ENCODE measurements around the gene ADAP1. TPM values are rescaled to one million over a fixed set of nuclear protein-coding genes. Genes with fewer than 3 reads are reported as not detected.

Gene ADAP1
- total RNA-seq, 2 donors from 2014 or later = 24.5 to 24.6 TPM

- no peaks in the 10 kb centered on the region for H3K27me3 ChIP-seq (replicated peaks; ENCODE audit: insufficient read depth)
- H3K4me1 ChIP-seq (ENCODE audit: control insufficient read depth in 1 of 2, low read depth in 2 of 2) = no peaks in the 10 kb centered on the region
- TF ChIP-seq CTCF (IDR thresholded peaks at IDR 0.05) = no peak
Measured at GRCh38 chr7:982511-983003, 28.1 kb upstream of the ADAP1 start.

GRCh38 chr7:981793-982510 lies 27.5 kb upstream of the ADAP1 start:
- Histone ChIP-seq H3K4me3 (no peak overlapping the region), H3K4me1 (ENCODE audit: control insufficient read depth in 1 of 2, low read depth in 2 of 2) (no peaks in the 10 kb centered on the region), H3K27me3 (replicated peaks; ENCODE audit: insufficient read depth) (no peaks in the 10 kb centered on the region), H3K9me3 (no peaks in the 10 kb centered on the region), H3K27ac (no peak overlapping the region), H3K36me3 (no peaks in the 10 kb centered on the region)
- ATAC-seq (ENCODE audit: insufficient number of reproducible peaks, low FRiP score, low read depth) = no peak
- DNase-seq (ENCODE audit: low spot score) = no peak
- no peak for TF ChIP-seq CTCF (IDR thresholded peaks at IDR 0.05)

More at GRCh38 chr7:982511-983003, 28.1 kb upstream of the ADAP1 start:
- Histone ChIP-seq H3K4me3 (no peak overlapping the region), H3K36me3 (no peaks in the 10 kb centered on the region), H3K27ac (no peak overlapping the region), H3K9me3 (no peaks in the 10 kb centered on the region)
- DNase-seq (ENCODE audit: low spot score) (no peak), ATAC-seq (ENCODE audit: insufficient number of reproducible peaks, low FRiP score, low read depth) (no peak)

- DNase-seq (ENCODE audit: low spot score) (no peak), ATAC-seq (ENCODE audit: insufficient number of reproducible peaks, low FRiP score, low read depth) (no peak)
- H3K36me3 ChIP-seq = no peaks in the 10 kb centered on the region
- H3K4me1 ChIP-seq (ENCODE audit: control insufficient read depth in 1 of 2, low read depth in 2 of 2) = peaks cover 3 to 5% of the 10 kb centered on the region in 2 donors
- no peak overlapping the region for H3K27ac ChIP-seq
- no peak for TF ChIP-seq CTCF (IDR thresholded peaks at IDR 0.05)
- no peak overlapping the region for H3K4me3 ChIP-seq
- no peaks in the 10 kb centered on the region for H3K27me3 ChIP-seq (replicated peaks; ENCODE audit: insufficient read depth)
- no peaks in the 10 kb centered on the region for H3K9me3 ChIP-seq
Measured at GRCh38 chr7:979886-980571, 25.5 kb upstream of the ADAP1 start.

- no peak for TF ChIP-seq CTCF (IDR thresholded peaks at IDR 0.05)
- Histone ChIP-seq H3K4me1 (ENCODE audit: control insufficient read depth in 1 of 2, low read depth in 2 of 2) (peaks cover 5 to 12% of the 10 kb centered on the region in 2 donors), H3K36me3 (no peaks in the 10 kb centered on the region), H3K4me3 (no peak overlapping the region), H3K9me3 (no peaks in the 10 kb centered on the region), H3K27me3 (replicated peaks; ENCODE audit: insufficient read depth) (no peaks in the 10 kb centered on the region), H3K27ac (no peak overlapping the region)
- DNase-seq (ENCODE audit: low spot score) (no peak), ATAC-seq (ENCODE audit: insufficient number of reproducible peaks, low FRiP score, low read depth) (no peak)
Measured at GRCh38 chr7:979151-979550, 24.7 kb upstream of the ADAP1 start.

- Histone ChIP-seq H3K27me3 (replicated peaks; ENCODE audit: insufficient read depth) (no peaks in the 10 kb centered on the region), H3K4me3 (no peak overlapping the region), H3K36me3 (no peaks in the 10 kb centered on the region), H3K27ac (no peak overlapping the region), H3K4me1 (ENCODE audit: control insufficient read depth in 1 of 2, low read depth in 2 of 2) (peaks cover 11 to 17% of the 10 kb centered on the region in 2 donors), H3K9me3 (no peaks in the 10 kb centered on the region)
- TF ChIP-seq CTCF (IDR thresholded peaks at IDR 0.05) = no peak
- DNase-seq (ENCODE audit: low spot score) (no peak), ATAC-seq (ENCODE audit: insufficient number of reproducible peaks, low FRiP score, low read depth) (no peak)
Measured at GRCh38 chr7:978416-979091, 24.1 kb upstream of the ADAP1 start.

Measured in thoracic aorta (tissue), 2 donors.